Hepatocyte (in vitro differentiated cells): ENCODE measurements around the gene LECT2. TPM values are rescaled to one million over a fixed set of nuclear protein-coding genes. Genes with fewer than 3 reads are reported as not detected.

Source experiments
- DNase-seq: peaks from one replicate; pipeline ENCODE4 v3.0.0-alpha.2; 2016; ENCODE audit warnings: low spot score
- H2AFZ ChIP-seq: fragments of 200-600 bp; sonication (generic); 2 replicates; pipeline ENCODE4 v1.6.0; 2016; ENCODE audit warnings: antibody characterized with exemption, mild to moderate bottlenecking
- H3K27ac ChIP-seq: fragments of 200-600 bp; sonication (generic); 2 replicates; pipeline ENCODE4 v1.5.1; 2016; ENCODE audit warnings: mild to moderate bottlenecking
- H3K27me3 ChIP-seq: fragments of 200-600 bp; sonication (generic); 2 replicates; pipeline ENCODE4 v1.6.1; 2016
- H3K36me3 ChIP-seq: fragments of 200-600 bp; sonication (generic); replicated peaks from 2 replicates; pipeline ENCODE4 v1.5.1; 2016; ENCODE audit warnings: low read depth; ENCODE audit not compliant: insufficient read depth
- H3K4me1 ChIP-seq: fragments of 200-600 bp; sonication (generic); 2 replicates; pipeline ENCODE4 v1.5.1; 2016; ENCODE audit warnings: mild to moderate bottlenecking, moderate library complexity; ENCODE audit not compliant: insufficient read depth
- H3K4me2 ChIP-seq: fragments of 200-600 bp; sonication (generic); 2 replicates; pipeline ENCODE4 v1.6.0; 2016
- H3K4me3 ChIP-seq: fragments of 200-600 bp; sonication (generic); 2 replicates; pipeline ENCODE4 v1.5.1; 2016; ENCODE audit warnings: mild to moderate bottlenecking
- H3K79me2 ChIP-seq: fragments of 200-600 bp; sonication (generic); 2 replicates; pipeline ENCODE4 v1.6.0; 2017; ENCODE audit warnings: mild to moderate bottlenecking
- H3K9me2 ChIP-seq: fragments of 200-600 bp; sonication (generic); replicated peaks from 2 replicates; pipeline ENCODE4 v1.6.0; 2017; ENCODE audit warnings: mild to moderate bottlenecking; ENCODE audit not compliant: insufficient read depth
- H3K9me3 ChIP-seq: fragments of 200-600 bp; sonication (generic); 2 replicates; pipeline ENCODE4 v1.5.1; 2016; ENCODE audit warnings: low read depth, mild to moderate bottlenecking
- H4K20me1 ChIP-seq: fragments of 200-600 bp; sonication (generic); 2 replicates; pipeline ENCODE4 v1.6.0; 2016; ENCODE audit warnings: mild to moderate bottlenecking; ENCODE audit not compliant: insufficient read depth, poor library complexity, severe bottlenecking
- EZH2 ChIP-seq: fragments of 200-600 bp; sonication (generic); IDR thresholded peaks from 2 replicates; pipeline ENCODE4 v1.6.1; 2016; ENCODE audit warnings: antibody characterized with exemption, mild to moderate bottlenecking, borderline replicate concordance
- EZH2phosphoT487 ChIP-seq: fragments of 200-600 bp; sonication (generic); IDR thresholded peaks from one replicate; pipeline ENCODE4 v1.6.1; 2018; ENCODE audit warnings: antibody characterized with exemption, mild to moderate bottlenecking, low read depth, moderate library complexity; ENCODE audit not compliant: unreplicated experiment, severe bottlenecking
- WGBS: methylation state at CpG from one replicate; pipeline ENCODE4 v1.1.6; 2016; ENCODE audit warnings: low lambda C conversion rate; ENCODE audit errors: missing lambda C conversion rate; 5-methylcytosine and 5-hydroxymethylcytosine counted together
- polyA plus RNA-seq: library from polyadenylated mRNA; unstranded; fragments of >200 nt; fragmentation: Nextera tagmentation; extraction: Ambion mirVana; gene quantifications from 2 replicates; pipeline ENCODE4 v1.2.1, GENCODE V29; 2016
- total RNA-seq: library from RNA; depleted of rRNA; stranded (reverse); fragments of >200 nt; gene quantifications from 2 replicates; pipeline ENCODE4 v1.2.3, GENCODE V29; 2014
- TF ChIP-seq, protein P1 (sequence below): fragments of 200-600 bp; sonication (generic); IDR thresholded peaks from 2 replicates; pipeline ENCODE4 v1.5.1; 2016; ENCODE audit warnings: antibody characterized with exemption, mild to moderate bottlenecking; ENCODE audit not compliant: poor library complexity

Gene LECT2
- total and polyA plus RNA-seq, 2 experiments from 2014 or later, result 12.3 to 29.6 TPM

DNA sequence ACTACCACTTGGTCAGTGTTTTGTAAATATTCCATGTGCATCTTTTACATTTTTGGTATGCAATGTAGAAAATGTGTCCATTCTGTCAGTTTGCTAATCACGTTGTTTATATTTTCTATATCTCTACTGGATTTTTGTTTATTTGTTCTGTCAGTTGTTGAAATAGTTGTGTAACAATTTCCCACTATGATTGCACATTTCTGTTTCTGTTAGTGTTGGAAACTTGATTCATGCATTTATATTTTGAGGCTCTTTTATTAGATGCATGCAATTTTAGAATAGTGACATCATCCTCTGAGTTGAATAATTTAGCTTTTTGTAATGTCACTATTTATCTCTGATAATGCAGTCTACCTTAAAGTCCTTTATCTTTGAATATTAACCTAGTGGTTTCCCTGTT, 25.8 kb upstream of the LECT2 start:
- Histone ChIP-seq H3K4me3 (no peak overlapping the region), H3K4me1 (peaks cover 5% of the 10 kb centered on the region), H3K9me2 (no peaks in the 10 kb centered on the region), H3K9me3 (no peaks in the 10 kb centered on the region), H3K79me2 (no peaks in the 10 kb centered on the region), H3K27ac (no peak overlapping the region), H3K27me3 (no peaks in the 10 kb centered on the region), H3K4me2 (no peak overlapping the region), H3K36me3 (no peaks in the 10 kb centered on the region), H2AFZ (no peak overlapping the region), H4K20me1 (no peaks in the 10 kb centered on the region)
- 75% methylated on average over 1 of the region's 1 CpG for WGBS
- TF ChIP-seq EZH2 (no peak), EZH2phosphoT487 (no peak)
- TF ChIP-seq, protein P1, sequence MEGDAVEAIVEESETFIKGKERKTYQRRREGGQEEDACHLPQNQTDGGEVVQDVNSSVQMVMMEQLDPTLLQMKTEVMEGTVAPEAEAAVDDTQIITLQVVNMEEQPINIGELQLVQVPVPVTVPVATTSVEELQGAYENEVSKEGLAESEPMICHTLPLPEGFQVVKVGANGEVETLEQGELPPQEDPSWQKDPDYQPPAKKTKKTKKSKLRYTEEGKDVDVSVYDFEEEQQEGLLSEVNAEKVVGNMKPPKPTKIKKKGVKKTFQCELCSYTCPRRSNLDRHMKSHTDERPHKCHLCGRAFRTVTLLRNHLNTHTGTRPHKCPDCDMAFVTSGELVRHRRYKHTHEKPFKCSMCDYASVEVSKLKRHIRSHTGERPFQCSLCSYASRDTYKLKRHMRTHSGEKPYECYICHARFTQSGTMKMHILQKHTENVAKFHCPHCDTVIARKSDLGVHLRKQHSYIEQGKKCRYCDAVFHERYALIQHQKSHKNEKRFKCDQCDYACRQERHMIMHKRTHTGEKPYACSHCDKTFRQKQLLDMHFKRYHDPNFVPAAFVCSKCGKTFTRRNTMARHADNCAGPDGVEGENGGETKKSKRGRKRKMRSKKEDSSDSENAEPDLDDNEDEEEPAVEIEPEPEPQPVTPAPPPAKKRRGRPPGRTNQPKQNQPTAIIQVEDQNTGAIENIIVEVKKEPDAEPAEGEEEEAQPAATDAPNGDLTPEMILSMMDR, result no peak
- no peak for DNase-seq

- WGBS, result 45% methylated on average over 1 of the region's 1 CpG
- H3K9me2 ChIP-seq, result no peaks in the 10 kb centered on the region
- no peaks in the 10 kb centered on the region for H3K79me2 ChIP-seq
- no peaks in the 10 kb centered on the region for H3K9me3 ChIP-seq
- H2AFZ ChIP-seq, result no peak overlapping the region
- H3K36me3 ChIP-seq, result no peaks in the 10 kb centered on the region
- DNase-seq, result no peak
- H3K4me2 ChIP-seq, result no peak overlapping the region
- peaks cover 8% of the 10 kb centered on the region for H3K4me1 ChIP-seq
- no peak for TF ChIP-seq EZH2phosphoT487
- H3K27ac ChIP-seq, result peak overlapping the region; percentile 39
- no peak overlapping the region for H3K4me3 ChIP-seq
- no peaks in the 10 kb centered on the region for H4K20me1 ChIP-seq
- H3K27me3 ChIP-seq, result no peaks in the 10 kb centered on the region
Observed at GRCh38 chr5:135979510-135979909, 24.7 kb upstream of the LECT2 start.

DNA sequence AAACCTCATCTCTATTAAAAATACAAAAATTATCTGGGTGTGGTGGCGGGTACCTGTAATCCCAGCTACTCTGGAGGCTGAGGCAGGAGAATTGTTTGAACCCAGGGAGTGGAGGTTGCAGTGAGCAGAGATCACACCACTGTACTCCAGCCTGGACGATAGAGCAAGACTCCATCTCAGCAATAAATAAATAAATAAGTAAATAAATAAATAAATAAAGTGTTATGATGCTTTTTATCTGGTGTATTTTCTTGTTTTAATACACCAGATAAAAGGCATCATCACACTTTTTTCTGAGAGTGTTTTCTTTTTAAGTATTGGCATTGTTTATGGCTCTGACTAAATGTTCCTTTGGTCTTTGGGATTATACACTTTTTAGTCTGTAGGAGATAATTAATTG, 24.2 kb upstream of the LECT2 start:
- H3K4me3 ChIP-seq, result no peak overlapping the region
- no peaks in the 10 kb centered on the region for H4K20me1 ChIP-seq
- H3K27ac ChIP-seq, result peak overlapping the region; percentile 39
- no peak overlapping the region for H3K4me2 ChIP-seq
- no peaks in the 10 kb centered on the region for H3K36me3 ChIP-seq
- H3K27me3 ChIP-seq, result no peaks in the 10 kb centered on the region
- H3K4me1 ChIP-seq, result peaks cover 13% of the 10 kb centered on the region
- H2AFZ ChIP-seq, result no peak overlapping the region
- no peaks in the 10 kb centered on the region for H3K79me2 ChIP-seq
- H3K9me3 ChIP-seq, result no peaks in the 10 kb centered on the region
- no peaks in the 10 kb centered on the region for H3K9me2 ChIP-seq
- WGBS, result 91% methylated on average over 2 of the region's 2 CpGs
- DNase-seq, result no peak
- TF ChIP-seq EZH2phosphoT487, result no peak
- no peak for TF ChIP-seq EZH2
- TF ChIP-seq, protein P1, result no peak

DNA sequence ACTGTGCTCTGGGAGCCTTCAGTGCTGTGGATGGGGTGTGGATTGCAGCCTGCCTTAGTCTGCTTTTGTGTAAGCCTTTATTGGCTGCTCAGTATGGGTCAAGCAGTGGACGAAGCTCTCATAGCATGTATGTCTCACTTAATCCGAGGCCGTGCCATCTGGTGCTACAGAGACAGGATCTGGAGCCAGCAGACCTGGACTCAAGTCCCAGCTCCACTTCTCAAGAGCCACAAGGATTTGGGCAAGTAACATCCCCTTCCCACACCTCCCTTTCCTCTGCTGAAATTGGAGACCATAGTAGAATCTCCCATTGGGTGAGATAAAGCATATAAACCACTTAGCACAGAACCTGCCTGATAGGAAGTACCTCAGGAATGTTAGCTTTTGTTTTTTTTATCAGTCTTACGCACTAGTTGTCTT, 23.4 kb upstream of the LECT2 start:
- H3K36me3 ChIP-seq, result no peaks in the 10 kb centered on the region
- DNase-seq, result no peak
- no peaks in the 10 kb centered on the region for H3K9me2 ChIP-seq
- no peak overlapping the region for H3K4me2 ChIP-seq
- WGBS, result 82% methylated on average over 4 of the region's 4 CpGs
- H3K4me3 ChIP-seq, result no peak overlapping the region
- H2AFZ ChIP-seq, result no peak overlapping the region
- H4K20me1 ChIP-seq, result no peaks in the 10 kb centered on the region
- H3K9me3 ChIP-seq, result no peaks in the 10 kb centered on the region
- no peaks in the 10 kb centered on the region for H3K79me2 ChIP-seq
- peaks cover 21% of the 10 kb centered on the region for H3K4me1 ChIP-seq
- H3K27ac ChIP-seq, result peak overlapping the region; percentile 53
- no peaks in the 10 kb centered on the region for H3K27me3 ChIP-seq
- TF ChIP-seq, protein P1, result no peak
- TF ChIP-seq EZH2phosphoT487 (no peak), EZH2 (no peak)
